GM19467 (cell line): ENCODE data around the gene HBM.
"Not testable (repeated sequence)": the region's sequence is repeated elsewhere in the genome, so short reads cannot be mapped to it uniquely, and the experiment has no call there.

Source experiments
- ATAC-seq: cut with Tn5 transposase; IDR thresholded peaks from one replicate; pipeline ENCODE4 v1.9.1; 2021; ENCODE audit warnings: mild to moderate bottlenecking, moderate library complexity; ENCODE audit not compliant: unreplicated experiment

Gene HBM

GRCh38 chr16:144797-145252 lies 21.0 kb upstream of the HBM start:
- ATAC-seq, result no peak

- no peak for ATAC-seq
These were observed 19.1 kb upstream of the HBM start for GRCh38 chr16:146646-147045.

GRCh38 chr16:149024-149660 lies 16.6 kb upstream of the HBM start:
- ATAC-seq, result no peak

GRCh38 chr16:152141-153128 lies 13.3 kb upstream of the HBM start, which contains the start of gene HBZ:
Gene HBZ, plus strand, starts transcription at chr16:152644. Its CDS starts 266 bp downstream, at chr16:152910.
- no peak for ATAC-seq

GRCh38 chr16:153129-153521 lies 12.7 kb upstream of the HBM start:
- not testable (repeated sequence) for ATAC-seq

GRCh38 chr16:153550-154216 lies 12.1 kb upstream of the HBM start:
- not testable (repeated sequence) for ATAC-seq

- ATAC-seq, result no peak
These were observed 11.4 kb upstream of the HBM start for GRCh38 chr16:154217-155030.

GRCh38 chr16:155031-155398 lies 10.8 kb upstream of the HBM start:
- no peak for ATAC-seq

GRCh38 chr16:159136-159849 lies 6.5 kb upstream of the HBM start:
- no peak for ATAC-seq

- ATAC-seq, result not testable (repeated sequence)
These were observed 5.5 kb upstream of the HBM start for GRCh38 chr16:160242-160641.

- no peak for ATAC-seq
These were observed 5.0 kb upstream of the HBM start for GRCh38 chr16:160691-161190.

- no peak for ATAC-seq
These were observed 3.3 kb upstream of the HBM start for GRCh38 chr16:162271-162991.

GRCh38 chr16:163139-163538 lies 2.6 kb upstream of the HBM start:
- not testable (repeated sequence) for ATAC-seq

GRCh38 chr16:163696-164095 lies 2.1 kb upstream of the HBM start:
- ATAC-seq, result not testable (repeated sequence)

GRCh38 chr16:164134-164823 lies 1.5 kb upstream of the HBM start:
- ATAC-seq, result not testable (repeated sequence)

GRCh38 chr16:164827-165538 lies 795 bp upstream of the HBM start:
- ATAC-seq, result no peak

GRCh38 chr16:166375-167121 lies 770 bp downstream of the HBM start:
- ATAC-seq, result no peak
